GM13976 (cell line): ENCODE measurements around the gene DRAM1.

Experiments
- DNase-seq: peaks from one replicate; pipeline ENCODE4 v3.0.0; 2012; ENCODE audit warnings: low spot score
- in situ Hi-C: fragments of 300-500 bp; cut with MboI; formaldehyde crosslinking; loops from one replicate; pipeline ENCODE4 v1.12.0; 2022; ENCODE audit warnings: low sequenced_read_pairs, mixed read lengths, inconsistent platforms; ENCODE audit not compliant: unreplicated experiment
- TF ChIP-seq, protein P1 (sequence below): IDR thresholded peaks from 2 replicates; pipeline ENCODE4 v1.5.1; 2012; ENCODE audit warnings: borderline replicate concordance, mild to moderate bottlenecking; ENCODE audit not compliant: insufficient read depth; ENCODE audit errors: extremely low read depth, missing control alignments, control extremely low read depth

Gene DRAM1

GRCh38 chr12:101920906-101921305 is 43.5 kb downstream of the DRAM1 start:
- DNase-seq = no peak

DNA sequence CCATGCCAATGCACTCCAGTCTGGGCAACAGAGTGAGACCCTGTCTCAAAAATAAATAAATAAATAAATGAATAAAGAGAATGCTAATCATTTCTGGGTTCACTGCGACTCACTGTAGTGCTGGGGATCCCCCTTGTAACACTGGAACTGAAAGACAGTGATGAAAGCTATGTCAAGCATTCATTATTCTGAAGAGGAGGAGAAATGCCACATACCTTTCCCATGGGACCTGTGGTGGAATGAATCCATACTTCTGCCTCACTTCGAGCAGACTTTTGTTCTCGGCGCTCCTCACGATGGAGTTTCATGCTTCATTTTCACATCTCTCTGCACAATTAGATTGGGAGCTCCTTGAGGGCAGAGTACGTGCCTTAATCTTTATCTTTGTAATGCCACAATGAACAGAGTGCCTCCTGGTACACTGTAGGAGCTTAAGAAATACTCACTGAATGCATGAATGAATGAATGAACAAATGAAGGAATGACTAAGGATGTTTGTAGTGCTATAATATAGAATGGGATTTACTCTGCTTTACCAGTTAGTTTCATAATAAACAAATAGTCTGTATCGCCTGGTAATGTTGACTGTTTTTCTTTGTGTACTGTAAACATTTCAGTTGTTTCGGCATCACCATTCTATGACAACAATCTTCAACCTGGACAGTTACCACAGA is 45.8 kb downstream of the DRAM1 start:
- DNase-seq = peak; percentile 32
- TF ChIP-seq, protein P1, sequence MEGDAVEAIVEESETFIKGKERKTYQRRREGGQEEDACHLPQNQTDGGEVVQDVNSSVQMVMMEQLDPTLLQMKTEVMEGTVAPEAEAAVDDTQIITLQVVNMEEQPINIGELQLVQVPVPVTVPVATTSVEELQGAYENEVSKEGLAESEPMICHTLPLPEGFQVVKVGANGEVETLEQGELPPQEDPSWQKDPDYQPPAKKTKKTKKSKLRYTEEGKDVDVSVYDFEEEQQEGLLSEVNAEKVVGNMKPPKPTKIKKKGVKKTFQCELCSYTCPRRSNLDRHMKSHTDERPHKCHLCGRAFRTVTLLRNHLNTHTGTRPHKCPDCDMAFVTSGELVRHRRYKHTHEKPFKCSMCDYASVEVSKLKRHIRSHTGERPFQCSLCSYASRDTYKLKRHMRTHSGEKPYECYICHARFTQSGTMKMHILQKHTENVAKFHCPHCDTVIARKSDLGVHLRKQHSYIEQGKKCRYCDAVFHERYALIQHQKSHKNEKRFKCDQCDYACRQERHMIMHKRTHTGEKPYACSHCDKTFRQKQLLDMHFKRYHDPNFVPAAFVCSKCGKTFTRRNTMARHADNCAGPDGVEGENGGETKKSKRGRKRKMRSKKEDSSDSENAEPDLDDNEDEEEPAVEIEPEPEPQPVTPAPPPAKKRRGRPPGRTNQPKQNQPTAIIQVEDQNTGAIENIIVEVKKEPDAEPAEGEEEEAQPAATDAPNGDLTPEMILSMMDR = no peak
- in situ Hi-C loops = no loop called here

More at GRCh38 chr12:101920906-101921305, 43.5 kb downstream of the DRAM1 start:
- in situ Hi-C loops = no loop called here
- TF ChIP-seq, protein P1 = no peak

GRCh38 chr12:101924618-101925017 is 47.2 kb downstream of the DRAM1 start:
- TF ChIP-seq, protein P1 = no peak
- DNase-seq = no peak
- in situ Hi-C loops = no loop called here

DNA sequence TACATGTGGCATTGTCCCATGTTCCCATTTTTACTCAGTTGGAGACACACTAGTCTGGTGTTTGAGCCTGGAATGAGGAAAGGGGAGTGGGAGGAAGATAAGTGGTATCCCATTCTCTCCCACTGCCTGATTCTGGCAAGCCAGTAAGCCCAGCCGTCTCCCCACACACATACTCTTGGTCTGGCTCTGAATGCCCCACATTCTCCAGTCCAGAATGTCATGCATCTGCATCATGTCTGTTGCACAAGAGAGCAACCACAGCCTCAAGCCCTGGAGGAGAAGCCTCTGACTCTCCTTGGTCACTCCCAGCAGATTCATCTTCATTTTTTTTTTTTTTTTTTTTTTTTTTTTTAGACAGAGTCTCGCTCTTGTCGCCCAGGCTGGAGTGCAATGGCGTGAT is 48.0 kb downstream of the DRAM1 start:
- in situ Hi-C loops = no loop called here
- TF ChIP-seq, protein P1 = no peak
- no peak for DNase-seq

DNA sequence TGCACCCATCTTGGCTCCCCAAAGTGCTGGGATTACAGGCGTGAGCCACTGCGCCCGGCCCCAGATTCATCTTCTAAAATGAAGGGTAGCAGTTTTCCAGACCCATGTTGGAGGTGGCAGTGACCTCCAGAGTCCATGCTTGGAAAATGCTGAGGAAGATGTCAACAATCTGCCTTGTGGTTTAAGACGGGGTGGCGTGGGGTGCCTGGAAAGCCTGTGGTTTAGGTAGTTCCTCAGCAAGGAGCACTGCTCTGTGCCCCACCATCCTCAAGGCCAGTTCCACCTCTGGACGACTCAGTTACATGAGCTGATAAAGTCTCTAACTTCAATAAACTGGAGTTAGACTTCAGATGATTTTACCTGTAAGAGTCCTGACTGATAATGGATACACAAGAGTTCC is 48.6 kb downstream of the DRAM1 start:
- in situ Hi-C loops = no loop called here
- TF ChIP-seq, protein P1 = no peak

GRCh38 chr12:101927036-101927435 is 49.7 kb downstream of the DRAM1 start:
- TF ChIP-seq, protein P1 = no peak
- in situ Hi-C loops = no loop called here
- DNase-seq = no peak

More for the DNA sequence above, 48.6 kb downstream of the DRAM1 start:
- no peak for DNase-seq
